ENCODE data around the gene SLC26A6.

SLC26A6 gene

GRCh38 chr3:48674505-48674904 lies 39.2 kb upstream of the SLC26A6 start:
- Histone ChIP-seq H3K4me1 (ENCODE audit: control insufficient read depth, insufficient read depth, low read length) (no peaks in the 10 kb centered on the region), H3K36me3 (ENCODE audit: control insufficient read depth, insufficient read depth, low read length) (peaks cover 15% of the 10 kb centered on the region), H3K4me3 (ENCODE audit: low read length) (no peak overlapping the region), H3K9ac (ENCODE audit: low read length) (no peak overlapping the region), H3K27me3 (ENCODE audit: control insufficient read depth, insufficient read depth, low read length) (no peaks in the 10 kb centered on the region), H3K27ac (ENCODE audit: low read depth, low read length) (no peak overlapping the region)

GRCh38 chr3:48672522-48672921 lies 37.3 kb upstream of the SLC26A6 start:
- H3K9ac ChIP-seq (ENCODE audit: low read length): no peak overlapping the region
- no peaks in the 10 kb centered on the region for H3K27me3 ChIP-seq (ENCODE audit: control insufficient read depth, insufficient read depth, low read length)
- no peak overlapping the region for H3K27ac ChIP-seq (ENCODE audit: low read depth, low read length)
- H3K4me1 ChIP-seq (ENCODE audit: control insufficient read depth, insufficient read depth, low read length): no peaks in the 10 kb centered on the region
- no peak overlapping the region for H3K4me3 ChIP-seq (ENCODE audit: low read length)
- peaks cover 6% of the 10 kb centered on the region for H3K36me3 ChIP-seq (ENCODE audit: control insufficient read depth, insufficient read depth, low read length)

- no peaks in the 10 kb centered on the region for H3K36me3 ChIP-seq (ENCODE audit: control insufficient read depth, insufficient read depth, low read length)
- H3K9ac ChIP-seq (ENCODE audit: low read length): no peak overlapping the region
- peaks cover 15% of the 10 kb centered on the region for H3K27me3 ChIP-seq (ENCODE audit: control insufficient read depth, insufficient read depth, low read length)
- H3K4me3 ChIP-seq (ENCODE audit: low read length): no peak overlapping the region
- H3K27ac ChIP-seq (ENCODE audit: low read depth, low read length): no peak overlapping the region
- H3K4me1 ChIP-seq (ENCODE audit: control insufficient read depth, insufficient read depth, low read length): peaks cover 6% of the 10 kb centered on the region
Measured at GRCh38 chr3:48664929-48665328, 29.7 kb upstream of the SLC26A6 start.

GRCh38 chr3:48664313-48664644 lies 29.0 kb upstream of the SLC26A6 start:
- H3K27me3 ChIP-seq (ENCODE audit: control insufficient read depth, insufficient read depth, low read length): peaks cover 15% of the 10 kb centered on the region
- H3K9ac ChIP-seq (ENCODE audit: low read length): no peak overlapping the region
- peaks cover 6% of the 10 kb centered on the region for H3K4me1 ChIP-seq (ENCODE audit: control insufficient read depth, insufficient read depth, low read length)
- no peak overlapping the region for H3K4me3 ChIP-seq (ENCODE audit: low read length)
- no peaks in the 10 kb centered on the region for H3K36me3 ChIP-seq (ENCODE audit: control insufficient read depth, insufficient read depth, low read length)
- no peak overlapping the region for H3K27ac ChIP-seq (ENCODE audit: low read depth, low read length)

- peak overlapping the region; percentile 16 for H3K9ac ChIP-seq (ENCODE audit: low read length)
- peaks cover 6% of the 10 kb centered on the region for H3K4me1 ChIP-seq (ENCODE audit: control insufficient read depth, insufficient read depth, low read length)
- no peaks in the 10 kb centered on the region for H3K36me3 ChIP-seq (ENCODE audit: control insufficient read depth, insufficient read depth, low read length)
- peaks cover 15% of the 10 kb centered on the region for H3K27me3 ChIP-seq (ENCODE audit: control insufficient read depth, insufficient read depth, low read length)
- peak overlapping the region; percentile 62 for H3K27ac ChIP-seq (ENCODE audit: low read depth, low read length)
- H3K4me3 ChIP-seq (ENCODE audit: low read length): peak overlapping the region; percentile 63
Measured at GRCh38 chr3:48663489-48664312, 28.4 kb upstream of the SLC26A6 start.

- H3K36me3 ChIP-seq (ENCODE audit: control insufficient read depth, insufficient read depth, low read length): no peaks in the 10 kb centered on the region
- peaks cover 15% of the 10 kb centered on the region for H3K27me3 ChIP-seq (ENCODE audit: control insufficient read depth, insufficient read depth, low read length)
- H3K4me3 ChIP-seq (ENCODE audit: low read length): peak within 1 kb of the TSS; percentile 63
- peaks cover 6% of the 10 kb centered on the region for H3K4me1 ChIP-seq (ENCODE audit: control insufficient read depth, insufficient read depth, low read length)
- H3K27ac ChIP-seq (ENCODE audit: low read depth, low read length): peak within 1 kb of the TSS; percentile 62
- H3K9ac ChIP-seq (ENCODE audit: low read length): peak within 1 kb of the TSS; percentile 16
Measured at GRCh38 chr3:48662753-48663488, 27.7 kb upstream of the SLC26A6 start, which contains the start of gene CELSR3. Gene CELSR3 (minus strand): TSS chr3:48662886. CDS start chr3:48662634, 252 bp downstream.

- Histone ChIP-seq H3K27ac (ENCODE audit: low read depth, low read length) (no peak overlapping the region), H3K9ac (ENCODE audit: low read length) (no peak overlapping the region), H3K27me3 (ENCODE audit: control insufficient read depth, insufficient read depth, low read length) (peaks cover 15% of the 10 kb centered on the region), H3K4me1 (ENCODE audit: control insufficient read depth, insufficient read depth, low read length) (peaks cover 6% of the 10 kb centered on the region), H3K36me3 (ENCODE audit: control insufficient read depth, insufficient read depth, low read length) (no peaks in the 10 kb centered on the region), H3K4me3 (ENCODE audit: low read length) (no peak overlapping the region)
Measured at GRCh38 chr3:48662145-48662752, 27.0 kb upstream of the SLC26A6 start.

- Histone ChIP-seq H3K9ac (ENCODE audit: low read length) (no peak overlapping the region), H3K27ac (ENCODE audit: low read depth, low read length) (no peak overlapping the region), H3K4me3 (ENCODE audit: low read length) (peak overlapping the region; percentile 53), H3K36me3 (ENCODE audit: control insufficient read depth, insufficient read depth, low read length) (no peaks in the 10 kb centered on the region), H3K27me3 (ENCODE audit: control insufficient read depth, insufficient read depth, low read length) (peaks cover 15% of the 10 kb centered on the region), H3K4me1 (ENCODE audit: control insufficient read depth, insufficient read depth, low read length) (peaks cover 6% of the 10 kb centered on the region)
Measured at GRCh38 chr3:48661501-48662144, 26.4 kb upstream of the SLC26A6 start.

- Histone ChIP-seq H3K27ac (ENCODE audit: low read depth, low read length) (no peak overlapping the region), H3K4me1 (ENCODE audit: control insufficient read depth, insufficient read depth, low read length) (peaks cover 6% of the 10 kb centered on the region), H3K27me3 (ENCODE audit: control insufficient read depth, insufficient read depth, low read length) (peaks cover 15% of the 10 kb centered on the region), H3K4me3 (ENCODE audit: low read length) (peak overlapping the region; percentile 53), H3K9ac (ENCODE audit: low read length) (no peak overlapping the region), H3K36me3 (ENCODE audit: control insufficient read depth, insufficient read depth, low read length) (no peaks in the 10 kb centered on the region)
Measured at GRCh38 chr3:48660800-48661400, 25.6 kb upstream of the SLC26A6 start.

- Histone ChIP-seq H3K4me1 (ENCODE audit: control insufficient read depth, insufficient read depth, low read length) (no peaks in the 10 kb centered on the region), H3K27me3 (ENCODE audit: control insufficient read depth, insufficient read depth, low read length) (peaks cover 3% of the 10 kb centered on the region), H3K36me3 (ENCODE audit: control insufficient read depth, insufficient read depth, low read length) (no peaks in the 10 kb centered on the region), H3K9ac (ENCODE audit: low read length) (no peak overlapping the region), H3K27ac (ENCODE audit: low read depth, low read length) (peak overlapping the region; percentile 1), H3K4me3 (ENCODE audit: low read length) (peak overlapping the region; percentile 59)
Measured at GRCh38 chr3:48656841-48657281, 21.6 kb upstream of the SLC26A6 start.

- H3K9ac ChIP-seq (ENCODE audit: low read length): no peak overlapping the region
- no peaks in the 10 kb centered on the region for H3K36me3 ChIP-seq (ENCODE audit: control insufficient read depth, insufficient read depth, low read length)
- peak overlapping the region; percentile 1 for H3K27ac ChIP-seq (ENCODE audit: low read depth, low read length)
- H3K4me1 ChIP-seq (ENCODE audit: control insufficient read depth, insufficient read depth, low read length): no peaks in the 10 kb centered on the region
- peak overlapping the region; percentile 59 for H3K4me3 ChIP-seq (ENCODE audit: low read length)
- H3K27me3 ChIP-seq (ENCODE audit: control insufficient read depth, insufficient read depth, low read length): peaks cover 3% of the 10 kb centered on the region
Measured at GRCh38 chr3:48656061-48656840, 21.0 kb upstream of the SLC26A6 start.
